OCI-LY7 (cell line): ENCODE data around the gene LDB3. TPM values are rescaled to one million over a fixed set of nuclear protein-coding genes. Genes with fewer than 3 reads are reported as not detected.

ENCODE experiments used
- BruUV-seq: library from RNA; stranded (reverse); fragments of 400-500 nt; replicated peaks from 2 replicates; lab custom pipeline; 2021; lab: Mats Ljungman, UMichigan
- CTCF ChIA-PET: fragments of 300-600 bp; sonication (Branson Sonifier 250); formaldehyde crosslinking; loops from one replicate; lab custom pipeline; 2022; ENCODE audit warnings: antibody characterized with exemption; ENCODE audit not compliant: unreplicated experiment; lab: Charles Lee
- POLR2A ChIA-PET: fragments of 300-600 bp; sonication (Branson Sonifier 250); formaldehyde crosslinking; loops from one replicate; lab custom pipeline; 2022; ENCODE audit warnings: antibody characterized with exemption; lab: Charles Lee
- DNase-seq: peaks from one replicate; pipeline ENCODE4 v3.0.0-alpha.2; 2015; ENCODE audit warnings: low spot score
- H2AFZ ChIP-seq: fragments of 200-600 bp; sonication (generic), shearing (Covaris generic); 2 replicates; pipeline ENCODE4 v1.6.1; 2014; ENCODE audit warnings: mild to moderate bottlenecking, antibody characterized with exemption, low read length, moderate library complexity
- H3K27ac ChIP-seq: fragments of 200-600 bp; sonication (generic); 2 replicates; pipeline ENCODE4 v1.5.1; 2014; ENCODE audit warnings: mixed run types, low read depth, mild to moderate bottlenecking, moderate library complexity, low read length, inconsistent platforms; ENCODE audit not compliant: poor library complexity, severe bottlenecking
- H3K36me3 ChIP-seq: fragments of 200-600 bp; sonication (generic); 2 replicates; pipeline ENCODE4 v1.6.1; 2014; ENCODE audit warnings: mild to moderate bottlenecking, antibody characterized with exemption, low read length, moderate library complexity, mixed read lengths; ENCODE audit not compliant: insufficient read depth
- H3K4me1 ChIP-seq: fragments of 200-600 bp; sonication (generic); 2 replicates; pipeline ENCODE4 v1.5.1; 2014; ENCODE audit warnings: mild to moderate bottlenecking, low read length; ENCODE audit not compliant: insufficient read depth, poor library complexity, severe bottlenecking
- H3K4me2 ChIP-seq: fragments of 200-600 bp; sonication (generic); 2 replicates; pipeline ENCODE4 v1.6.1; 2014; ENCODE audit warnings: mild to moderate bottlenecking, low read length
- H3K4me3 ChIP-seq: fragments of 200-600 bp; sonication (generic); 2 replicates; pipeline ENCODE4 v1.5.1; 2014; ENCODE audit warnings: mild to moderate bottlenecking, low read depth, low read length; ENCODE audit not compliant: poor library complexity, severe bottlenecking
- H3K79me2 ChIP-seq: fragments of 200-600 bp; sonication (generic); 2 replicates; pipeline ENCODE4 v1.6.1; 2016; ENCODE audit warnings: low read depth, mild to moderate bottlenecking, low read length, moderate library complexity, mixed read lengths; ENCODE audit not compliant: insufficient read depth
- H3K9me2 ChIP-seq: fragments of 200-600 bp; sonication (generic); 2 replicates; pipeline ENCODE4 v1.6.1; 2016; ENCODE audit warnings: mild to moderate bottlenecking, low read length, mixed read lengths; ENCODE audit not compliant: insufficient read depth
- H3K9me3 ChIP-seq: fragments of 200-600 bp; sonication (generic); 2 replicates; pipeline ENCODE4 v1.6.1; 2014; ENCODE audit warnings: mild to moderate bottlenecking, mixed run types, low read length, mixed read lengths
- H4K20me1 ChIP-seq: fragments of 200-600 bp; sonication (generic); 2 replicates; pipeline ENCODE4 v1.6.1; 2014; ENCODE audit warnings: mild to moderate bottlenecking, antibody characterized with exemption, low read length, moderate library complexity, mixed read lengths; ENCODE audit not compliant: insufficient read depth
- EZH2phosphoT487 ChIP-seq: fragments of 200-600 bp; sonication (generic); IDR thresholded peaks from 2 replicates; pipeline ENCODE4 v1.6.1; 2018; ENCODE audit warnings: low read depth, borderline replicate concordance, mild to moderate bottlenecking, mixed run types, antibody characterized with exemption, low read length, moderate library complexity, mixed read lengths
- intact Hi-C: fragments of 100-400 bp; cut with micrococcal nuclease; formaldehyde crosslinking; loops from one replicate; pipeline ENCODE4 v1.10.0; 2022; ENCODE audit not compliant: unreplicated experiment
- total RNA-seq, 2 experiments: library from RNA; depleted of rRNA in 1 of 2; stranded (reverse); fragments of >200 nt in 1 of 2; shearing (Covaris generic) in 1 of 2; gene quantifications; 2 replicates each; pipeline ENCODE4 v1.2.3, GENCODE V29; 2014 to 2022
- TF ChIP-seq, protein P1 (sequence below): fragments of 200-600 bp; sonication (generic); conservative IDR thresholded peaks from 2 replicates; pipeline ENCODE4 v1.5.1; 2014; ENCODE audit warnings: mild to moderate bottlenecking, antibody characterized with exemption, low read length, moderate library complexity, mixed read lengths

The LDB3 gene
- total RNA-seq, 2 experiments from 2014 or later, result 0.08 TPM; not detected in 1

GRCh38 chr10:86775870-86776180 lies 107.5 kb downstream of the LDB3 start:
- no peak for DNase-seq
- Histone ChIP-seq H3K4me2 (no peak overlapping the region), H3K4me3 (no peak overlapping the region), H3K79me2 (no peaks in the 10 kb centered on the region), H3K9me3 (no peaks in the 10 kb centered on the region), H3K9me2 (no peaks in the 10 kb centered on the region), H3K27ac (no peak overlapping the region), H4K20me1 (no peaks in the 10 kb centered on the region), H3K4me1 (no peaks in the 10 kb centered on the region), H3K36me3 (no peaks in the 10 kb centered on the region), H2AFZ (no peak overlapping the region)
- ChIA-PET POLR2A (no interaction called here), CTCF (no interaction called here)
- intact Hi-C loops, result no loop called here
- no TSS peak for BruUV-seq
- TF ChIP-seq, protein P1, sequence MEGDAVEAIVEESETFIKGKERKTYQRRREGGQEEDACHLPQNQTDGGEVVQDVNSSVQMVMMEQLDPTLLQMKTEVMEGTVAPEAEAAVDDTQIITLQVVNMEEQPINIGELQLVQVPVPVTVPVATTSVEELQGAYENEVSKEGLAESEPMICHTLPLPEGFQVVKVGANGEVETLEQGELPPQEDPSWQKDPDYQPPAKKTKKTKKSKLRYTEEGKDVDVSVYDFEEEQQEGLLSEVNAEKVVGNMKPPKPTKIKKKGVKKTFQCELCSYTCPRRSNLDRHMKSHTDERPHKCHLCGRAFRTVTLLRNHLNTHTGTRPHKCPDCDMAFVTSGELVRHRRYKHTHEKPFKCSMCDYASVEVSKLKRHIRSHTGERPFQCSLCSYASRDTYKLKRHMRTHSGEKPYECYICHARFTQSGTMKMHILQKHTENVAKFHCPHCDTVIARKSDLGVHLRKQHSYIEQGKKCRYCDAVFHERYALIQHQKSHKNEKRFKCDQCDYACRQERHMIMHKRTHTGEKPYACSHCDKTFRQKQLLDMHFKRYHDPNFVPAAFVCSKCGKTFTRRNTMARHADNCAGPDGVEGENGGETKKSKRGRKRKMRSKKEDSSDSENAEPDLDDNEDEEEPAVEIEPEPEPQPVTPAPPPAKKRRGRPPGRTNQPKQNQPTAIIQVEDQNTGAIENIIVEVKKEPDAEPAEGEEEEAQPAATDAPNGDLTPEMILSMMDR, result no peak
- TF ChIP-seq EZH2phosphoT487, result no peak

- TF ChIP-seq, protein P1, result no peak
- no peak for TF ChIP-seq EZH2phosphoT487
- no peak overlapping the region for H3K27ac ChIP-seq
- H3K9me2 ChIP-seq, result no peaks in the 10 kb centered on the region
- no TSS peak for BruUV-seq
- POLR2A ChIA-PET, result interaction anchor here (0.7 to 1.0 kb wide), 2 partner anchors 10 to 127 kb away, joined by 3 to 4 read pairs; no protein-coding TSS in a partner anchor
- H3K79me2 ChIP-seq, result no peaks in the 10 kb centered on the region
- H3K36me3 ChIP-seq, result no peaks in the 10 kb centered on the region
- no peaks in the 10 kb centered on the region for H4K20me1 ChIP-seq
- H3K4me3 ChIP-seq, result no peak overlapping the region
- intact Hi-C loops, result no loop called here
- H3K4me2 ChIP-seq, result no peak overlapping the region
- DNase-seq, result no peak
- no peaks in the 10 kb centered on the region for H3K4me1 ChIP-seq
- CTCF ChIA-PET, result no interaction called here
- H2AFZ ChIP-seq, result no peak overlapping the region
- no peaks in the 10 kb centered on the region for H3K9me3 ChIP-seq
These were observed 111.1 kb downstream of the LDB3 start for GRCh38 chr10:86779220-86780017.

- Histone ChIP-seq H3K79me2 (no peaks in the 10 kb centered on the region), H3K27ac (no peak overlapping the region), H3K9me2 (no peaks in the 10 kb centered on the region), H3K4me1 (no peaks in the 10 kb centered on the region), H3K9me3 (no peaks in the 10 kb centered on the region), H4K20me1 (no peaks in the 10 kb centered on the region), H3K36me3 (no peaks in the 10 kb centered on the region), H3K4me2 (no peak overlapping the region), H2AFZ (no peak overlapping the region), H3K4me3 (no peak overlapping the region)
- POLR2A ChIA-PET, result interaction anchor here (1.2 kb wide), 1 partner anchor 10 kb away, joined by 3 read pairs; no protein-coding TSS in a partner anchor
- CTCF ChIA-PET, result no interaction called here
- no TSS peak for BruUV-seq
- intact Hi-C loops, result no loop called here
- no peak for TF ChIP-seq EZH2phosphoT487
- TF ChIP-seq, protein P1, result no peak
- DNase-seq, result no peak
These were observed 114.5 kb downstream of the LDB3 start for GRCh38 chr10:86782701-86783418.
